T-helper 2 cell treated with Interferon-gamma antibody and Interleukin-4, amounts not matched to agents 5 μg/mL and 100 μg/mL, for 36 hours (primary cell): ENCODE measurements around the gene BOLA3.
"Not testable (repeated sequence)": the region's sequence is repeated elsewhere in the genome, so short reads cannot be mapped to it uniquely, and the experiment has no call there.

ENCODE experiments used
- DNase-seq: peaks from one replicate; pipeline ENCODE4 v3.0.0; 2021; ENCODE audit warnings: low spot score
- H3K27ac Mint-ChIP-seq: one replicate; pipeline ENCODE4 v1.8.0; 2021; ENCODE audit warnings: mild to moderate bottlenecking, mixed read lengths
- H3K27me3 Mint-ChIP-seq: one replicate; pipeline ENCODE4 v1.8.0; 2021; ENCODE audit warnings: low read depth, mixed read lengths
- H3K36me3 Mint-ChIP-seq: one replicate; pipeline ENCODE4 v1.8.0; 2021; ENCODE audit warnings: low read depth, mixed read lengths
- H3K4me1 Mint-ChIP-seq: one replicate; pipeline ENCODE4 v1.8.0; 2021; ENCODE audit warnings: low read depth, mixed read lengths
- H3K4me3 Mint-ChIP-seq: one replicate; pipeline ENCODE4 v1.8.0; 2022; ENCODE audit warnings: mild to moderate bottlenecking, moderate library complexity, mixed read lengths
- H3K9me3 Mint-ChIP-seq: one replicate; pipeline ENCODE4 v1.8.0; 2021; ENCODE audit warnings: mixed read lengths

Gene BOLA3

DNA sequence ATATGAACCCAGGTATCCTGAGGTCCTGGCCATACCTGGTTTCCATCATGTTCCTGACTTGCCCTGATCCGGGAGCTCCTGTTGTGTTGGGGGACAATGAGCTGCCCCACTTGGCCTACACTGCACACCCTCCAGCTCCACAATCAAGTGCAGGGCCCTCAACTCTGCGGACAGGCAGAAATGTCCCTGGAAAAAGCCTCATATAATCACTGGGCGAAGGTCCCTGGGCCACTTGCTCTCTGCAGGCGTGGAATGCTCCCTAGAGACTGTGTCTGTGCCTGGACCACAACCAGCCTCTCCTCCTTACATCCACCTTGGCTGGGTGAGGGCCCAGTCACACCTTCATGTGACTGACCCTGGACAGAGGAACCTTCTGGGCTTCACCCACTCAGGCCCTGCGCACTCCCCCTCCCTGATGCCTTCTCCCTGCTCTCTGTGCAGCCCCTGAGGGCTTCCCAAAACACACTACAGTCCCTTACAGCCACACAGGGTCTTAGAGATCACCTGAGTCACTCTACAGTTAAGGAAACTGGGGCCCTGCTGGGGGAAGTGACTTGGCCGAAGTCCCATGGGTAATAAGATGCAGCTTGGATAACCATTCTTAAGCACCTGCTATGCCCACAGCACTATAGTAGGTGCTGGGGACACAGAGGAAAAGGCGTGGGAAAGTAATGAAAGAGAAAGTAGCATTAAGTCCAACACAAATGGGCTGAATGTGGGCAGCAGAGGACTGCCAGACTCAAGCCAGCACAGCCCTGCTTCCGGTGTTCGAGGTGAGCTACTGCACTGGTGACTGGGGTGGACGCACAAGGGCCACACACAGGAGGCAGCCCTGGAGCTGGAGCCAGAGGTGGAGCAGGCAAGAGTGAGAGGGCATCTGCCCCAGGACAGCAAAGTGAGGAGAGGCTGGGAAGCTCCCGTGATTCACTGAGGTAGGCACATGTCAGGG lies 9.8 kb downstream of the BOLA3 start:
- H3K27ac Mint-ChIP-seq, result no peak overlapping the region

DNA sequence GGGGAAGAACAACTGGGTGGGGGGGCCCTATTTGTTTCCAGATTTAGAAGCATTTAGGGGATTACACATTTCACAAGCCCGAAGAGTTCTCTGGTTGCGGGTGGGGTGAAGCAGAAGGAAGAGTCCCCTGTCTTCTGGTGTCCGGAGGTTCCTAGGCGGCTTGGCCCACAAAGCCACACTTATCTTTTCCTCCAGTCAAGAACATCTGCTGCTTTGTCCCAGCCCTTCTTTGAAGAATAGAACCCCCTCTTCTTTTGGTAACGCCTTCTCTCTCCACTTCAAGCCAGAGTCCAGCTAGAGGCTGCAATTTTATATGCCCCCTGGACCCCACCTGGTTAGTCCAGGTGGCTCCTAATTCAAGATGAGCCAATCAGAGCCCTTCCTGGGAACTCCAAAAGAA lies 15.8 kb downstream of the BOLA3 start:
- no peaks in the 10 kb centered on the region for H3K4me1 Mint-ChIP-seq
- peaks cover 16% of the 10 kb centered on the region for H3K27me3 Mint-ChIP-seq
- no peaks in the 10 kb centered on the region for H3K9me3 Mint-ChIP-seq
- no peak overlapping the region for H3K27ac Mint-ChIP-seq
- H3K4me3 Mint-ChIP-seq, result no peak overlapping the region
- peaks cover 16% of the 10 kb centered on the region for H3K36me3 Mint-ChIP-seq
- no peak for DNase-seq

More for the DNA sequence above, 9.8 kb downstream of the BOLA3 start:
- Mint-ChIP-seq H3K9me3 (no peaks in the 10 kb centered on the region), H3K27me3 (no peaks in the 10 kb centered on the region), H3K4me3 (no peak overlapping the region), H3K4me1 (no peaks in the 10 kb centered on the region), H3K36me3 (peaks cover 27% of the 10 kb centered on the region)
- DNase-seq, result no peak

- Mint-ChIP-seq H3K36me3 (peaks cover 15% of the 10 kb centered on the region), H3K4me3 (no peak overlapping the region), H3K27ac (no peak overlapping the region), H3K4me1 (no peaks in the 10 kb centered on the region), H3K9me3 (no peaks in the 10 kb centered on the region), H3K27me3 (peaks cover 16% of the 10 kb centered on the region)
- no peak for DNase-seq
Observed at GRCh38 chr2:74130211-74130995, 17.3 kb downstream of the BOLA3 start.

- Mint-ChIP-seq H3K27ac (no peak overlapping the region), H3K27me3 (peaks cover 16% of the 10 kb centered on the region), H3K4me1 (no peaks in the 10 kb centered on the region), H3K4me3 (no peak overlapping the region), H3K36me3 (peaks cover 2% of the 10 kb centered on the region), H3K9me3 (peaks cover under 1% of the 10 kb centered on the region)
- no peak for DNase-seq
Observed at GRCh38 chr2:74128206-74128605, 19.5 kb downstream of the BOLA3 start.

DNA sequence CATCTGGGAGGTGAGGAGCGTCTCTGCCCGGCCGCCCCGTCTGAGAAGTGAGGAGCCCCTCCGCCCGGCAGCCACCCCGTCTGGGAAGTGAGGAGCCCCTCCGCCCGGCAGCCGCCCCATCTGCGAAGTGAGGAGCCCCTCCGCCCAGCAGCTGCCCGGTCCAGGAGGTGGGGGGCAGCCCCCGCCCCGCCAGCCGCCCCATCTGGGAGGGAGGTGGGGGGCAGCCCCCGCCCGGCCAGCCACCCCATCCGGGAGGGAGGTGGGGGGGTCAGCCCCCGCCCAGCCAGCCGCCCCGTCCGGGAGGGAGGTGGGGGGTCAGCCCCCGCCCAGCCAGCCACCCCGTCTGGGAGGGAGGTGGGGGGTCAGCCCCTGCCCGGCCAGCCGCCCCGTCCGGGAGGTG lies 23.8 kb downstream of the BOLA3 start:
- H3K27me3 Mint-ChIP-seq, result peaks cover 14% of the 10 kb centered on the region

DNA sequence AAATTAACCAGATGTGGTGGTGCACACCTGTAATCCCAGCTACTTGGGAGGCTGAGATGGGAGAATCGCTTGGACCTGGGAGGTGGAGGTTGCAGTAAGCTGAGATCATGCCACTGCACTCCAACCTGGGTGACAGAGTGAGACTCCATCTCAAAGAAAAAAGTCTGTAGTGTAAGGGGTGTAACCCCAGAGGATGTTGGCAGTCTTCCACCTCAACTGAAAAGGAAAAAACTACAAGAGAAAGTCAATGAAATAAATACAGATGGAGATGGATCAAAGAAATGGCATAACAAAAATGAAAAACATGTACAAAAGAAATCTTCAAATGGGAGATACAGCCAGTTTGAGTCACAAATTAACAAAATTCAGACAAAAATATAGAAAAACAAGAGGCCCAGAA lies 25.9 kb downstream of the BOLA3 start:
- not testable (repeated sequence) for H3K27me3 Mint-ChIP-seq, H3K4me3 Mint-ChIP-seq, H3K4me1 Mint-ChIP-seq, H3K27ac Mint-ChIP-seq, DNase-seq
- peaks cover 15% of the 10 kb centered on the region for H3K36me3 Mint-ChIP-seq
- H3K9me3 Mint-ChIP-seq, result peaks cover 25% of the 10 kb centered on the region

More for the DNA sequence above, 23.8 kb downstream of the BOLA3 start:
- not testable (repeated sequence) for DNase-seq, H3K4me3 Mint-ChIP-seq, H3K4me1 Mint-ChIP-seq, H3K27ac Mint-ChIP-seq
- Mint-ChIP-seq H3K9me3 (peaks cover 25% of the 10 kb centered on the region), H3K36me3 (peaks cover 15% of the 10 kb centered on the region)

GRCh38 chr2:74119912-74120825 lies 27.5 kb downstream of the BOLA3 start:
- Mint-ChIP-seq H3K36me3 (peaks cover 15% of the 10 kb centered on the region), H3K4me1 (peaks cover 8% of the 10 kb centered on the region), H3K9me3 (peaks cover 25% of the 10 kb centered on the region), H3K4me3 (peak overlapping the region; percentile 85), H3K27ac (peak overlapping the region; percentile 91), H3K27me3 (peaks cover 9% of the 10 kb centered on the region)
- peak; percentile 86 for DNase-seq

GRCh38 chr2:74119339-74119738 lies 28.4 kb downstream of the BOLA3 start:
- peak overlapping the region; percentile 85 for H3K4me3 Mint-ChIP-seq
- H3K27me3 Mint-ChIP-seq, result peaks cover 10% of the 10 kb centered on the region
- no peak for DNase-seq

GRCh38 chr2:74111380-74111779 lies 36.3 kb downstream of the BOLA3 start:
- no peaks in the 10 kb centered on the region for H3K36me3 Mint-ChIP-seq
- H3K4me3 Mint-ChIP-seq, result no peak overlapping the region
- no peaks in the 10 kb centered on the region for H3K4me1 Mint-ChIP-seq
- DNase-seq, result no peak
- H3K9me3 Mint-ChIP-seq, result no peaks in the 10 kb centered on the region
- peaks cover 9% of the 10 kb centered on the region for H3K27me3 Mint-ChIP-seq
- H3K27ac Mint-ChIP-seq, result no peak overlapping the region

More at GRCh38 chr2:74119339-74119738, 28.4 kb downstream of the BOLA3 start:
- Mint-ChIP-seq H3K4me1 (peaks cover 8% of the 10 kb centered on the region), H3K9me3 (peaks cover 25% of the 10 kb centered on the region), H3K27ac (no peak overlapping the region), H3K36me3 (peaks cover 15% of the 10 kb centered on the region)

DNA sequence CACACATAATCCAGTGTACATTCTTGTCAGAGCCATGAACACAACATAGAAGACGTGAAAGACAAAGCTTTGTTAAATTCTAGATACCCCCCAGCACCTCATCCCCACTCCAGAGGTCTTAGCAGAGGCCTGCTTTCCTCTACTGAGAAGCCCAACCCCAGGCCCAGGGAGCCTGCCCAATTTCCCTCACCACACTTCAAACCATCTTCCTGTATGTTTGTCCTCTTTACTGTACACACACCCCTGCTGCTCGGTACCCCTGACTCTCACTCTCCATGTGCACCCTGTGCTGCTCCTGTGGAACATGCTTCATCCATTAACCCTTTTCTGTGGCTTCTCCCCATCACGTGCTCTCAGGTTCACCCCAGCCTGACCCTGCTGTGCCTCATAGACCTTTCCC lies 37.2 kb downstream of the BOLA3 start:
- Mint-ChIP-seq H3K27me3 (peaks cover 9% of the 10 kb centered on the region), H3K27ac (no peak overlapping the region), H3K4me3 (no peak overlapping the region), H3K9me3 (no peaks in the 10 kb centered on the region), H3K4me1 (no peaks in the 10 kb centered on the region), H3K36me3 (peaks cover under 1% of the 10 kb centered on the region)
- no peak for DNase-seq

DNA sequence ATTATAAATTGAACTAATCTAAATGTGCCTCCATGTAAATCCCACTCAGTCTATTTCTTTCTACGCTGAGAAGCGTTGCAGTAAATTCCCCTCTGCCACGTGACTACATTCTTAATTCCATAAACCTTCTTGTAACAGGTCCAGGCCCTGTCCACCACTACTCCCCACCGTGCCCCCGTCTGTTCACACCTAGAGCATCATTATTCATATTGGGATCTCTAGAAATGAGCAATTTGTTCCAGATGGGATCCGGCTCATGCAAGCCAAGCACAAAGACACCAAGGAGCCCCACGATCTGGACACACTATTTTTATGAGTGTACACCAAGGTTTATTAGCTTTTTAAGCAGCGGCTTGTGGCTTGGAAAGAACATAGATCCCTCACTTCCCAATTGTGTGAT lies 38.2 kb downstream of the BOLA3 start:
- Mint-ChIP-seq H3K27ac (no peak overlapping the region), H3K36me3 (peaks cover 6% of the 10 kb centered on the region), H3K4me3 (no peak overlapping the region), H3K9me3 (no peaks in the 10 kb centered on the region), H3K27me3 (peaks cover 5% of the 10 kb centered on the region), H3K4me1 (no peaks in the 10 kb centered on the region)
- DNase-seq, result no peak

DNA sequence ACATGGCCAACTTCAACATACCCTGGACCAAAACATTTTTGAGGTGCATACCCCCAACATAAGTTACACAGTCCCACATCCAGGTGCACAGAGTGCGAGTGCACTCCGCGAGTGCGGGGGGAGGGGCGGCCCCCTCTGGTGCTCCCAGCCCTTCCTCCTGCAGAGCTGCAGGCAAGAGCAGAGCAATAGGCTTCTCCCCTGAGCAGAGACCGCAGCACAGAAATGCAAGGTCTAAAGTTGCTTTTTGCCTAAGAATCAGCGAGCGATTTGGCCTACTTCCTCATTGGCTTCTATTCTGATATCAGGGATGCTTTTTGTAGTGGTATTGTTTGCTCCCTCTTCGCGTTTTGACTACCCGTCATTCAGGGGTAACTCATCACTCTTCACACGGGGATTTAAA lies 40.6 kb downstream of the BOLA3 start:
- Mint-ChIP-seq H3K36me3 (peaks cover 15% of the 10 kb centered on the region), H3K4me1 (no peaks in the 10 kb centered on the region), H3K27ac (no peak overlapping the region), H3K4me3 (no peak overlapping the region), H3K27me3 (no peaks in the 10 kb centered on the region), H3K9me3 (no peaks in the 10 kb centered on the region)
- DNase-seq, result no peak

- Mint-ChIP-seq H3K4me3 (no peak overlapping the region), H3K4me1 (no peaks in the 10 kb centered on the region), H3K27ac (no peak overlapping the region), H3K27me3 (no peaks in the 10 kb centered on the region), H3K9me3 (no peaks in the 10 kb centered on the region), H3K36me3 (peaks cover 22% of the 10 kb centered on the region)
- no peak for DNase-seq
Observed at GRCh38 chr2:74105413-74105812, 42.3 kb downstream of the BOLA3 start.
